HepG2 (cell line): ENCODE data around the gene SEPHS1. TPM values are rescaled to one million over a fixed set of nuclear protein-coding genes. Genes with fewer than 3 reads are reported as not detected.

Experiments used
- ARID2 ChIP-seq: sonication (generic); formaldehyde crosslinking; IDR thresholded peaks from 2 replicates; pipeline ENCODE4 v1.8.1; 2022; ENCODE audit warnings: mild to moderate bottlenecking, missing genetic modification reagents, borderline replicate concordance
- DNMT3B ChIP-seq: conservative IDR thresholded peaks from 2 replicates; pipeline ENCODE4 v1.6.1; 2016; ENCODE audit warnings: missing biosample characterization, control low read depth
- FOXK1 ChIP-seq: sonication (generic); formaldehyde crosslinking; IDR thresholded peaks from 2 replicates; pipeline ENCODE4 v1.4.0; 2020; ENCODE audit warnings: low read depth, missing genetic modification reagents, borderline replicate concordance
- GABPA ChIP-seq, 2 experiments: IDR thresholded peaks; 2 replicates each; pipeline ENCODE4 v1.6.1; 2011 to 2016; ENCODE audit warnings: low read depth in 2 of 2, low read length in 1 of 2, missing biosample characterization in 1 of 2, missing genetic modification characterization in 1 of 2
- GATAD2A ChIP-seq: IDR thresholded peaks from 2 replicates; pipeline ENCODE4 v1.6.1; 2016
- HMGA1 ChIP-seq: sonication (generic); formaldehyde crosslinking; conservative IDR thresholded peaks from 2 replicates; pipeline ENCODE4 v1.4.0; 2020; ENCODE audit warnings: missing genetic modification reagents
- KMT2B ChIP-seq: IDR thresholded peaks from 2 replicates; pipeline ENCODE4 v1.6.1; 2016; ENCODE audit warnings: missing genetic modification reagents, missing compliant biosample characterization
- PATZ1 ChIP-seq: sonication (generic); formaldehyde crosslinking; IDR thresholded peaks from 2 replicates; pipeline ENCODE4 v1.4.0; 2020; ENCODE audit warnings: missing genetic modification reagents
- SNAPC4 ChIP-seq: sonication (generic); formaldehyde crosslinking; IDR thresholded peaks from 2 replicates; pipeline ENCODE4 v1.4.0; 2020; ENCODE audit warnings: mild to moderate bottlenecking, missing genetic modification reagents
- TERF1 ChIP-seq: sonication (generic); formaldehyde crosslinking; IDR thresholded peaks from 2 replicates; pipeline ENCODE4 v1.8.0; 2022; ENCODE audit warnings: mild to moderate bottlenecking, missing genetic modification reagents, moderate library complexity
- ZBTB3 ChIP-seq: sonication (generic); formaldehyde crosslinking; IDR thresholded peaks from 2 replicates; pipeline ENCODE4 v1.4.0; 2020; ENCODE audit warnings: low read depth, mild to moderate bottlenecking, moderate library complexity, missing genetic modification reagents, borderline replicate concordance
- ZMAT3 ChIP-seq: sonication (generic); formaldehyde crosslinking; conservative IDR thresholded peaks from 2 replicates; pipeline ENCODE4 v1.7.0; 2021; ENCODE audit warnings: missing genetic modification reagents
- ZNF451 ChIP-seq: sonication (generic); formaldehyde crosslinking; IDR thresholded peaks from 2 replicates; pipeline ENCODE4 v1.5.0; 2020; ENCODE audit warnings: mild to moderate bottlenecking, missing genetic modification reagents
- ZNF510 ChIP-seq: sonication (generic); formaldehyde crosslinking; IDR thresholded peaks from 2 replicates; pipeline ENCODE4 v1.4.0; 2020; ENCODE audit warnings: low read depth, mild to moderate bottlenecking, missing genetic modification reagents
- ZNF670 ChIP-seq: sonication (generic); formaldehyde crosslinking; IDR thresholded peaks from 2 replicates; pipeline ENCODE4 v1.8.0; 2022; ENCODE audit warnings: mild to moderate bottlenecking, missing genetic modification reagents, borderline replicate concordance
- ZNF687 ChIP-seq: sonication (generic); formaldehyde crosslinking; IDR thresholded peaks from 2 replicates; pipeline ENCODE4 v1.5.1; 2020; ENCODE audit warnings: mild to moderate bottlenecking, missing genetic modification reagents, moderate library complexity
- polyA plus RNA-seq, 8 experiments: library from polyadenylated mRNA; depleted of rRNA in 3 of 8; stranded (reverse) in 7 of 8; unstranded in 1 of 8; fragments of >200 nt; fragmentation: Illumina TruSeq in 4 of 8; extraction: Trizol in 4 of 8; gene quantifications; 2 replicates each; pipeline versions ENCODE4 v1.2.1 to v1.2.3, GENCODE V29; 2011 to 2016; ENCODE audit warnings: low read depth in 4 of 8, missing spikeins in 1 of 8, mixed read lengths in 1 of 8; ENCODE audit not compliant: insufficient read depth in 1 of 8
- total RNA-seq, 5 experiments: library from RNA; depleted of rRNA; stranded (reverse); fragments of >200 nt; fragmentation: Illumina TruSeq; extraction: Trizol; gene quantifications; 2 replicates each; pipeline ENCODE4 v1.2.3, GENCODE V29; 2016; ENCODE audit warnings: low read depth in 1 of 5

Gene SEPHS1
- total and polyA plus RNA-seq, 2 of the 13 experiments (the other 11 are each of a cell fraction or from before 2014, with no cell fraction given), result 57.8 to 61.5 TPM

- TF ChIP-seq TERF1 (CRISPR knock-in tag) (no peak), ZMAT3 (CRISPR knock-in tag) (peak; percentile 76; the same call in 1 of the 2 replicates), DNMT3B (no peak), ARID2 (CRISPR knock-in tag) (peak; percentile 95), ZBTB3 (no peak), ZNF670 (CRISPR knock-in tag) (peak; percentile 77; the same call in 1 of the 2 replicates), GABPA (IDR thresholded peaks at IDR 0.05; ENCODE audit: low read depth, low read length) (no peak), GABPA (CRISPR knock-in tag; IDR thresholded peaks at IDR 0.05; ENCODE audit: low read depth) (no peak), PATZ1 (CRISPR knock-in tag) (peak; percentile 65), GATAD2A (CRISPR knock-in tag) (no peak), FOXK1 (no peak), SNAPC4 (CRISPR knock-in tag) (no peak), KMT2B (CRISPR knock-in tag) (0 out of 2 replicates have a peak, but pooled peaks have one; percentile 58), ZNF510 (CRISPR knock-in tag) (no peak), ZNF687 (CRISPR knock-in tag) (peak; percentile 95), HMGA1 (CRISPR knock-in tag) (no peak), ZNF451 (CRISPR knock-in tag) (0 out of 2 replicates have a peak, but pooled peaks have one; percentile 30)
Observed at GRCh38 chr10:13299437-13300287, 48.4 kb downstream of the SEPHS1 start, which contains the start of gene PHYH (continued).
